ENCODE data around the gene FAIM2. TPM values are rescaled to one million over a fixed set of nuclear protein-coding genes. Genes with fewer than 3 reads are reported as not detected.

The FAIM2 gene
- total RNA-seq, 2 experiments from 2014 or later = not detected

- CTCF ChIA-PET = no interaction called here
- H3K4me3 Mint-ChIP-seq = no peak overlapping the region
- Histone ChIP-seq H3K27ac (ENCODE audit: low read depth in 1 of 2, low read length in 2 of 2) (no peak overlapping the region), H3K27me3 (ENCODE audit: control insufficient read depth in 1 of 2, insufficient read depth in 2 of 2, low read length in 2 of 2) (peaks cover 0 to 3% of the 10 kb centered on the region in 2 experiments), H3K9me3 (ENCODE audit: control insufficient read depth in 1 of 2, insufficient read depth in 1 of 2, low read length in 2 of 2) (no peaks in the 10 kb centered on the region), H3K36me3 (ENCODE audit: insufficient read depth, low read length) (no peaks in the 10 kb centered on the region), H3K4me1 (ENCODE audit: insufficient read depth, low read length) (peaks cover 5% of the 10 kb centered on the region), H3K4me3 (ENCODE audit: low read length) (no peak overlapping the region)
- DNase-seq = no peak
- H3K9me3 Mint-ChIP-seq = no peaks in the 10 kb centered on the region
- H3K4me1 Mint-ChIP-seq (ENCODE audit: low read depth) = no peaks in the 10 kb centered on the region
- H3K27ac Mint-ChIP-seq = no peak overlapping the region
- intact Hi-C loops (cut with DNase I, micrococcal nuclease) = loop anchor here in 1 of 2 experiments (5.0 kb wide), 1 partner anchor 189 kb away; the partner anchor contains the start of gene ASIC1
- no peak for TF ChIP-seq CTCF (IDR thresholded peaks at IDR 0.05)
- POLR2A ChIA-PET = no interaction called here
- no peak for ATAC-seq (ENCODE audit: poor library complexity)
- no peaks in the 10 kb centered on the region for H3K27me3 Mint-ChIP-seq
- H3K36me3 Mint-ChIP-seq (ENCODE audit: low read depth) = no peaks in the 10 kb centered on the region
Measured at GRCh38 chr12:49868449-49868848, 35.3 kb downstream of the FAIM2 start.

- Histone ChIP-seq H3K4me1 (ENCODE audit: insufficient read depth, low read length) (peaks cover 5% of the 10 kb centered on the region), H3K9me3 (ENCODE audit: control insufficient read depth in 1 of 2, insufficient read depth in 1 of 2, low read length in 2 of 2) (no peaks in the 10 kb centered on the region), H3K36me3 (ENCODE audit: insufficient read depth, low read length) (no peaks in the 10 kb centered on the region), H3K4me3 (ENCODE audit: low read length) (no peak overlapping the region), H3K27me3 (ENCODE audit: control insufficient read depth in 1 of 2, insufficient read depth in 2 of 2, low read length in 2 of 2) (peaks cover 0 to 3% of the 10 kb centered on the region in 2 experiments), H3K27ac (ENCODE audit: low read depth in 1 of 2, low read length in 2 of 2) (no peak overlapping the region)
- no peak overlapping the region for H3K4me3 Mint-ChIP-seq
- no peaks in the 10 kb centered on the region for H3K36me3 Mint-ChIP-seq (ENCODE audit: low read depth)
- ChIA-PET POLR2A (interaction anchor here (0.6 to 2.0 kb wide), 3 partner anchors 24 to 973 kb away, joined by 3 to 8 read pairs (median 7); partner anchors contain the start of genes BCDIN3D and TMBIM6), CTCF (no interaction called here)
- TF ChIP-seq CTCF (IDR thresholded peaks at IDR 0.05) = no peak
- H3K4me1 Mint-ChIP-seq (ENCODE audit: low read depth) = no peaks in the 10 kb centered on the region
- H3K27me3 Mint-ChIP-seq = no peaks in the 10 kb centered on the region
- H3K27ac Mint-ChIP-seq = no peak overlapping the region
- no peak for ATAC-seq (ENCODE audit: poor library complexity)
- no peak for DNase-seq
- H3K9me3 Mint-ChIP-seq = no peaks in the 10 kb centered on the region
- intact Hi-C loops (cut with DNase I, micrococcal nuclease) = loop anchor here (1.0 to 5.0 kb wide), 2 partner anchors 189 to 190 kb away; partner anchors contain the start of gene ASIC1 (in 1 of the 2)
Measured at GRCh38 chr12:49867570-49868341, 35.9 kb downstream of the FAIM2 start.

- TF ChIP-seq CTCF (IDR thresholded peaks at IDR 0.05) = peak; percentile 95
- Mint-ChIP-seq H3K36me3 (ENCODE audit: low read depth) (no peaks in the 10 kb centered on the region), H3K9me3 (no peaks in the 10 kb centered on the region), H3K27me3 (no peaks in the 10 kb centered on the region), H3K27ac (no peak overlapping the region), H3K4me1 (ENCODE audit: low read depth) (no peaks in the 10 kb centered on the region), H3K4me3 (no peak overlapping the region)
- DNase-seq (peak; percentile 58 to 83 (median 66)), ATAC-seq (ENCODE audit: poor library complexity) (peak; percentile 97)
- intact Hi-C loops (cut with DNase I, micrococcal nuclease) = loop anchor here (1.0 to 5.0 kb wide), 2 partner anchors 189 to 190 kb away; partner anchors contain the start of gene ASIC1 (in 1 of the 2)
- H3K27ac ChIP-seq (ENCODE audit: low read depth in 1 of 2, low read length in 2 of 2) = no peak overlapping the region
- peaks cover 0 to 3% of the 10 kb centered on the region in 2 experiments for H3K27me3 ChIP-seq (ENCODE audit: control insufficient read depth in 1 of 2, insufficient read depth in 2 of 2, low read length in 2 of 2)
- CTCF ChIA-PET = interaction anchor here (1.0 to 1.6 kb wide), 2 partner anchors 100 to 126 kb away, joined by 3 to 6 read pairs; partner anchors contain the start of gene TMBIM6
- H3K9me3 ChIP-seq (ENCODE audit: control insufficient read depth in 1 of 2, insufficient read depth in 1 of 2, low read length in 2 of 2) = no peaks in the 10 kb centered on the region
- H3K36me3 ChIP-seq (ENCODE audit: insufficient read depth, low read length) = no peaks in the 10 kb centered on the region
- no peak overlapping the region for H3K4me3 ChIP-seq (ENCODE audit: low read length)
- peaks cover 5% of the 10 kb centered on the region for H3K4me1 ChIP-seq (ENCODE audit: insufficient read depth, low read length)
- POLR2A ChIA-PET = interaction anchor here (0.6 to 2.0 kb wide), 3 partner anchors 23 to 973 kb away, joined by 3 to 8 read pairs (median 7); partner anchors contain the start of genes BCDIN3D and TMBIM6
Measured at GRCh38 chr12:49866859-49867569, 36.7 kb downstream of the FAIM2 start.
